HFFc6 (cell line): Measurements from ENCODE around the gene LOXHD1. TPM values are rescaled to one million over a fixed set of nuclear protein-coding genes. Genes with fewer than 3 reads are reported as not detected.
A peak's percentile ranks its signal among the peaks of the same experiment; 100 is the strongest.

Source experiments
- DNase-seq: peaks from one replicate; pipeline ENCODE4 v3.0.0-alpha.2; 2018
- H3K27ac Mint-ChIP-seq: 2 replicates; pipeline ENCODE4 v1.8.0; 2020; ENCODE audit warnings: mild to moderate bottlenecking, mixed read lengths
- H3K27me3 Mint-ChIP-seq: 2 replicates; pipeline ENCODE4 v1.8.0; 2021; ENCODE audit warnings: mild to moderate bottlenecking, moderate library complexity, mixed read lengths; ENCODE audit not compliant: insufficient read depth
- H3K36me3 Mint-ChIP-seq: 2 replicates; pipeline ENCODE4 v1.8.0; 2021; ENCODE audit warnings: low read depth, mixed read lengths
- H3K4me1 Mint-ChIP-seq: 2 replicates; pipeline ENCODE4 v1.8.0; 2020; ENCODE audit warnings: low read depth, mixed read lengths
- H3K4me3 Mint-ChIP-seq: 2 replicates; pipeline ENCODE4 v1.8.0; 2020; ENCODE audit warnings: mild to moderate bottlenecking, moderate library complexity, mixed read lengths
- H3K9me3 Mint-ChIP-seq: 2 replicates; pipeline ENCODE4 v1.8.0; 2020; ENCODE audit warnings: mild to moderate bottlenecking, mixed read lengths
- total RNA-seq, 6 experiments: library from RNA; stranded (reverse); fragmentation: NEBNext Ultra II Directional; extraction: Animal tissue kit (Norgen Biotek cat#: 25700); gene quantifications; 2 replicates in 1 of 6; 3 replicates in 5 of 6; pipeline ENCODE4 v1.2.3, GENCODE V29; 2021
- TF ChIP-seq, protein P1 (sequence below): fragments of 200-600 bp; sonication (generic); IDR thresholded peaks from 2 replicates; pipeline ENCODE4 v1.5.0; 2021; ENCODE audit warnings: antibody characterized with exemption, mild to moderate bottlenecking

The LOXHD1 gene
- total RNA-seq, 6 experiments from 2014 or later: not detected

DNA sequence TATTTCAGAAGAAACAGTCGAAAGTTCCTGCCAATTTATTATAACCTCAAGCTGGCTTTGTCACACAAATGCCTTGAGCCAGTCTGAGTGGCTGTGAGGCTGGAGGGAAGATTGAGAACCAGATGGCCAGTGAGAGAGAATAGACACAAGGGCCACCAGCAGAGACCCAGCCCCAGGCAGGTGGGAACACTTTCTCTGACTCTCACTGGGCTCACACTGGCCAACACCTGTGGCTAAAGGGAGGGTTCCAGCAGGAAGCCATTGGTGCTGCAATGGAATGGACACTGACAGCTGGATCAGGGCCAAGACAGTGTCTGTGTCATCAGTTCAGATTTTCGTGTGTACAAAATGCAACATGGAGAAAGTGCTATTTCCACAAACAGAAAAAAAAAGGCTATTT is 29.9 kb downstream of the LOXHD1 start:
- Mint-ChIP-seq H3K9me3 (no peaks in the 10 kb centered on the region), H3K36me3 (no peaks in the 10 kb centered on the region), H3K4me3 (no peak overlapping the region), H3K27me3 (peaks cover 28% of the 10 kb centered on the region), H3K27ac (no peak overlapping the region), H3K4me1 (peaks cover 9% of the 10 kb centered on the region; the same call in 1 of the 2 replicates)
- TF ChIP-seq, protein P1, sequence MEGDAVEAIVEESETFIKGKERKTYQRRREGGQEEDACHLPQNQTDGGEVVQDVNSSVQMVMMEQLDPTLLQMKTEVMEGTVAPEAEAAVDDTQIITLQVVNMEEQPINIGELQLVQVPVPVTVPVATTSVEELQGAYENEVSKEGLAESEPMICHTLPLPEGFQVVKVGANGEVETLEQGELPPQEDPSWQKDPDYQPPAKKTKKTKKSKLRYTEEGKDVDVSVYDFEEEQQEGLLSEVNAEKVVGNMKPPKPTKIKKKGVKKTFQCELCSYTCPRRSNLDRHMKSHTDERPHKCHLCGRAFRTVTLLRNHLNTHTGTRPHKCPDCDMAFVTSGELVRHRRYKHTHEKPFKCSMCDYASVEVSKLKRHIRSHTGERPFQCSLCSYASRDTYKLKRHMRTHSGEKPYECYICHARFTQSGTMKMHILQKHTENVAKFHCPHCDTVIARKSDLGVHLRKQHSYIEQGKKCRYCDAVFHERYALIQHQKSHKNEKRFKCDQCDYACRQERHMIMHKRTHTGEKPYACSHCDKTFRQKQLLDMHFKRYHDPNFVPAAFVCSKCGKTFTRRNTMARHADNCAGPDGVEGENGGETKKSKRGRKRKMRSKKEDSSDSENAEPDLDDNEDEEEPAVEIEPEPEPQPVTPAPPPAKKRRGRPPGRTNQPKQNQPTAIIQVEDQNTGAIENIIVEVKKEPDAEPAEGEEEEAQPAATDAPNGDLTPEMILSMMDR: no peak
- no peak for DNase-seq

DNA sequence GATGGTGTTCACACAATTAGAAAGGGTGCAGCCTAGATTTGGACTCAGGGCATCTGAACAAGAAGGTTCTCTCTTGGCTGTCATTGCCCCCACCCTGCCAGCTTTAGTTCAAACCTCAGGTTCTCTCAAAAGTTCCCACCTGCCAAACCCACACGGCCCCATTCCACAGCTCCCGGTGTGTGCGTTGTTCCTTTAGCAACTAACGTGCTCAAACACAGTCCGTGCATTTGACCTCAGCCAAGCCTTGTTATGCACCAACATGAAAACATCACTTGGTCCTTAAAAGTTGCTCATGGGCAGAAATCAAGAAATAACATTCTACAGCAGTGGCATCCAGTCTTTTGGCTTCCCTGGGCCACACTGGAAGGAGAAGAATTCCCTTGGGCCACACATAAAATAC is 32.0 kb downstream of the LOXHD1 start:
- no peak overlapping the region for H3K27ac Mint-ChIP-seq
- TF ChIP-seq, protein P1: no peak
- H3K4me1 Mint-ChIP-seq: peaks cover 9% of the 10 kb centered on the region; the same call in 1 of the 2 replicates
- H3K27me3 Mint-ChIP-seq: peaks cover 26% of the 10 kb centered on the region
- H3K4me3 Mint-ChIP-seq: no peak overlapping the region
- no peak for DNase-seq
- no peaks in the 10 kb centered on the region for H3K9me3 Mint-ChIP-seq
- H3K36me3 Mint-ChIP-seq: no peaks in the 10 kb centered on the region

DNA sequence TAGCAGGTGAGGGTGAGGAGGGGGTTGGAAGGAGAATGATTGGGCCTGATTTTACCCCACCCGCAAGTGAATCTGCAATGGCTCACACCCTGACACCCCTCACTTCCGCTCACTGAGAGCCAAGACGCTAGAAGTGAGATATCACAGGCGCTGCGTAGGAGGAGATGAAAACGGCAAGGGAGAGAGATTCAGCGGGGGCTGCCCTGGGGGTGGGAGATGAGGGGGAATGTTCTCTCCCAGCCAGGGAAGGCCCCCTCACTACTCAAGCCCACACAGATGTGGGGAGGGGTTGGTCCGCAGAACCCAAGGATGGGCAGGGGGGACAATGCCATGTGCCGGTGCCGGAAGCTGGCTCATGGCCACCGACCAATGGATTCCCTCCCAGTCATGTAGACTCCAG is 32.9 kb downstream of the LOXHD1 start:
- Mint-ChIP-seq H3K27me3 (peaks cover 23% of the 10 kb centered on the region), H3K4me3 (no peak overlapping the region), H3K9me3 (no peaks in the 10 kb centered on the region), H3K36me3 (no peaks in the 10 kb centered on the region), H3K4me1 (peaks cover 9% of the 10 kb centered on the region; the same call in 1 of the 2 replicates), H3K27ac (no peak overlapping the region)
- DNase-seq: no peak
- TF ChIP-seq, protein P1: no peak

DNA sequence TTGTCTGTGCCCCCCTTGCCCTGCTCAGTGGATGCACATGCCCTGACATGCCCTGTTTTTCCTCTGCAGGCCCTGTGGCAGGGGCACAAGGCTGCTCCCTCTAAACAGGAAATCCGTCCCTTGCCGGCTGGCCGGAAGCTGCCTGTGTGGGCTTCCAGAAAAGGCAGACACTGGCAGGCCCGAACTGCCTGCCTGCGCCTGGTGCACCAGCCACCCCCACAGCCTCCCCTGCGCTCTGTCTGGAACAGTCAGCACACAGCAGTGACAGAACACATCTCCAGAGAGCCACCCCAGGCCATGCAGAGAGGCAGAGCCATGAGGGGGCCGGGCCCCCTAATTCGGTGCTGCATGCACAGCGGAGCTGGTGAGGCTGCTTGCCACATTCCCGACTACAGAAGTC is 33.5 kb downstream of the LOXHD1 start:
- Mint-ChIP-seq H3K4me3 (no peak overlapping the region), H3K27me3 (peaks cover 18% of the 10 kb centered on the region), H3K27ac (no peak overlapping the region), H3K36me3 (no peaks in the 10 kb centered on the region), H3K9me3 (no peaks in the 10 kb centered on the region), H3K4me1 (peaks cover 9% of the 10 kb centered on the region; the same call in 1 of the 2 replicates)
- DNase-seq: no peak
- TF ChIP-seq, protein P1: no peak

DNA sequence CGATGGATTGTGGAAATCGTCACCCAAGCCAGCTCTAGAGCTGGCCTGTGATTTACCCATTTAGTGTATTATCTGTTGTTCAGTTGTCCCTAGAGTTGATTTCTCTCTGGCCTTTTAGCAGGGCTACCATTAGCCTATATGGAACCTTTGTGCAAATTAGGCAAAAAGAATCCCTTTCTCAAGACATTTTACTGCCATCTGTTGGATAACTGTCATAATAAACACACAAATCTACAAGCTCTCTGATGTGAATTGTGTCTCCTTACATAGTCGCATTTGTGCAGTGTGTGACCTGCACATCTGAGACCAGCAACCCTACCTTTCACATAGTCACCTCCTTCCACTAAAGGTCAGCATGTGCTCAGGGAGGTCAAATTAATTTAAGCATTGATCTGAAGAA is 34.0 kb downstream of the LOXHD1 start:
- Mint-ChIP-seq H3K27ac (no peak overlapping the region; the same call in 1 of the 2 replicates), H3K27me3 (peaks cover 15% of the 10 kb centered on the region), H3K4me3 (no peak overlapping the region), H3K36me3 (no peaks in the 10 kb centered on the region), H3K9me3 (no peaks in the 10 kb centered on the region), H3K4me1 (peaks cover 9% of the 10 kb centered on the region; the same call in 1 of the 2 replicates)
- peak; percentile 30 for DNase-seq
- TF ChIP-seq, protein P1: peak; percentile 45; the same call in 1 of the 2 replicates

DNA sequence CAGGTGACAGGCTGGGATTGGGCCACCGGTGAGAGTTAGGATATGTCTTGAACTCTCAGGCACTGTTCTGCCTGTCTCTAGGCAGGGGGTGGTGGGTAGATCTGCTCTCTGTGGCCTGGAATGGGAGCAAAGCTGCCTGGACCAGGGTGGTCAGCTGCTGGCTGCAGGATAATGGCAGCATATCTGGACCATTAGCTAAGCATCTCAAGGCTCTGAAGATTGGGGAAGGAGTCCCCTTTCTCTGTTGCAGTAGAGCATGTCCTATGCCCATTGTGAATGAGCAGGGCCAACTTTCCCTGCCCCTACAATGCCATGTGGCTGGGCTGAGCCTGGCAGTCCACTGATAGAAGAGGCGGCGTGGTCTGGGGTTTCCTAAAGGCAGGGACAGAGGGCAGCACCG is 34.6 kb downstream of the LOXHD1 start:
- TF ChIP-seq, protein P1: no peak
- Mint-ChIP-seq H3K4me1 (peaks cover 9% of the 10 kb centered on the region; the same call in 1 of the 2 replicates), H3K9me3 (no peaks in the 10 kb centered on the region), H3K36me3 (no peaks in the 10 kb centered on the region), H3K27ac (no peak overlapping the region), H3K27me3 (peaks cover 15% of the 10 kb centered on the region), H3K4me3 (no peak overlapping the region)
- DNase-seq: no peak
